HG02642 (cell line): ENCODE results near the gene TTC5.
"Not testable (repeated sequence)": the region's sequence is repeated elsewhere in the genome, so short reads cannot be mapped to it uniquely, and the experiment has no call there.

ENCODE experiments used
- ATAC-seq: cut with Tn5 transposase; IDR thresholded peaks from one replicate; pipeline ENCODE4 v1.9.1; 2021; ENCODE audit warnings: mild to moderate bottlenecking; ENCODE audit not compliant: unreplicated experiment, poor library complexity

The TTC5 gene

GRCh38 chr14:20314026-20314425 lies 8.3 kb upstream of the TTC5 start:
- no peak for ATAC-seq

- ATAC-seq = no peak
Observed at GRCh38 chr14:20306079-20306423, 300 bp upstream of the TTC5 start.

GRCh38 chr14:20302042-20302755 lies 3.6 kb downstream of the TTC5 start:
- ATAC-seq = no peak

GRCh38 chr14:20295067-20295466 lies 10.7 kb downstream of the TTC5 start:
- peak; percentile 93 for ATAC-seq

GRCh38 chr14:20294636-20295035 lies 11.1 kb downstream of the TTC5 start:
- no peak for ATAC-seq

- ATAC-seq = not testable (repeated sequence)
Observed at GRCh38 chr14:20281998-20282397, 23.8 kb downstream of the TTC5 start.

- ATAC-seq = not testable (repeated sequence)
Observed at GRCh38 chr14:20280265-20280664, 25.5 kb downstream of the TTC5 start.

GRCh38 chr14:20278414-20278813 lies 27.3 kb downstream of the TTC5 start:
- ATAC-seq = no peak

- no peak for ATAC-seq
Observed at GRCh38 chr14:20277409-20277808, 28.3 kb downstream of the TTC5 start.

- no peak for ATAC-seq
Observed at GRCh38 chr14:20274062-20274461, 31.7 kb downstream of the TTC5 start.

GRCh38 chr14:20264361-20264760 lies 41.4 kb downstream of the TTC5 start:
- ATAC-seq = not testable (repeated sequence)

GRCh38 chr14:20262642-20263128 lies 43.1 kb downstream of the TTC5 start:
- ATAC-seq = no peak

- ATAC-seq = no peak
Observed at GRCh38 chr14:20247646-20248246, 58.0 kb downstream of the TTC5 start.
